GM12875 (cell line): ENCODE measurements around the gene NOTCH3.

Experiments used
- H3K4me3 ChIP-seq: one replicate; pipeline ENCODE4 v1.5.1; 2011; ENCODE audit warnings: low read depth, low read length, control low read depth
- CTCF ChIP-seq: IDR thresholded peaks from 2 replicates; pipeline ENCODE4 v1.5.1; 2011; ENCODE audit warnings: low read depth, mild to moderate bottlenecking, control low read depth, inconsistent platforms, low read length, moderate library complexity, borderline replicate concordance; ENCODE audit not compliant: insufficient read depth

NOTCH3 gene

DNA sequence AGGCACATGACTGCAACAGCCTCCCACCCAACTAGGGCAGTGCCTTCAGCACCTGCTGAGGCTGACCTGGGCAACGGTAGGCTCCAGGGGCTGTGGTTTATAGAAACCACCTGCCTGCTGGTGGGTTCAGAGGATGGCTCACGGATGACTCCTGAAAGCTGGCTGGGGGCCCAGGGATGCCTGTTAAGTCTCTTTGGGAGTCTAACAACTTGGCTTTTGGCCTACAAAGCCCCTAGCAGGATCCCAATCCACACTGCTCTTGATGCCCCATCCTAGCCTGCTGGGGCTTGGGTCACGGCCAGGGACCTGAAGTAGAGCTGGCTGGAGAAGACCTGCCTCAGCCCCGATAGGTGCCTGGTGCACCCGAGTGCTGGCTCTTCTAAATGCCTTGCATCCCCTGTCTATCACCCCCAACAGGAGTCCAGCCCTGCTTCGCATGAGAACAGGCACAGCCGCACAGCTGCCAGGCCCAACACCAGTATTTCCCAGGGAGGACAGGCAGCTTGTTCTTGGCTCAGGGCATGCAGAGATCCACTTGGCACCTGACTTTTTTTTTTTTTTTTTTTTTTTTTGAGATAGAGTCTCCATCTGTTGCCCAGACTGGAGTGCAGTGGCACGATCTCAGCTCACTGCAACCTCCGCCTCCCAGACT, 40.6 kb upstream of the NOTCH3 start:
- TF ChIP-seq CTCF, result no peak
- no peak overlapping the region for H3K4me3 ChIP-seq

- no peak for TF ChIP-seq CTCF
- H3K4me3 ChIP-seq, result no peak overlapping the region
Measured at GRCh38 chr19:15240515-15240914, 39.7 kb upstream of the NOTCH3 start.

DNA sequence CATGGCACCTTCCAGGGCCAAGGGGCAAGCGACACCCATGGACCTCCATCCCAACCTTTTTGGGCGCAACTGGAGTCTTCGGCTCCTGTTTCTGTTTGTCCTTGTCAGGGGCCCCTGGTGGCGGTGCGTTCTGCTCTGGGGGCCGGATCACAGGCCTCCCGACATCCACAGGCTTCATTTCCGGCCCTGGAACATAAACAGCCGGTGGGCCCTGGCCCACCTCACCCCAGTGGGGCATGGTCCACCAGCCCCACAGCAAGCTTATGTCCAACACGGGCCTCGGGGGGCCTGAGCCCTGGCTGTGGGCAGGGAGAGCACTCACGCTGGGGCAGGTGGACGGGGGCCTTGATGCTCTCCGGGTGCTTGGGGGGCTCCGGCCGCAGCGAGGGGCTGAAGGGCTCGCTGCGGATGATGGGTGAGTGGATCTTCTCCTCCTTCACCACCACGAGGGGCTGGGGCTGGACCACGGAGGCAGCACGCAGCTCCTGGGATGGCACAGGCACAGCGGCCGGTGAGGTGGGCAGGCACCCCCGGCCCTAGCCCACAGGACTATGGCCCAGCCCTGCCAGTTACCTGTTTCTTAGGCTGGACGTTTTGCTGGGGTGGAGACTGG, 38.6 kb upstream of the NOTCH3 start:
- TF ChIP-seq CTCF, result no peak
- H3K4me3 ChIP-seq, result no peak overlapping the region

- no peak for TF ChIP-seq CTCF
- H3K4me3 ChIP-seq, result no peak overlapping the region
Measured at GRCh38 chr19:15238639-15239155, 37.9 kb upstream of the NOTCH3 start.

GRCh38 chr19:15237759-15238638, 37.2 kb upstream of the NOTCH3 start:
- TF ChIP-seq CTCF, result no peak
- H3K4me3 ChIP-seq, result no peak overlapping the region

- no peak for TF ChIP-seq CTCF
- H3K4me3 ChIP-seq, result no peak overlapping the region
Measured at GRCh38 chr19:15236886-15237285, 36.1 kb upstream of the NOTCH3 start.
